K562 (cell line): ENCODE measurements around the gene PFN3. TPM values are rescaled to one million over a fixed set of nuclear protein-coding genes. Genes with fewer than 3 reads are reported as not detected.

Source experiments
- ARID3B ChIP-seq: fragments of 250-450 bp; sonication (Bioruptor Pico); IDR thresholded peaks from 2 replicates; pipeline ENCODE4 v1.4.0; 2020; ENCODE audit warnings: borderline replicate concordance
- HIVEP1 ChIP-seq: fragments of 250-450 bp; sonication (Bioruptor Pico); IDR thresholded peaks from 2 replicates; pipeline ENCODE4 v1.4.0; 2020; ENCODE audit warnings: mild to moderate bottlenecking
- HSF4 ChIP-seq: fragments of 250-450 bp; sonication (Bioruptor Pico); IDR thresholded peaks from 2 replicates; pipeline ENCODE4 v2.1.2; 2022; ENCODE audit warnings: mild to moderate bottlenecking, moderate library complexity, borderline replicate concordance
- KDM4B ChIP-seq, 2 experiments: fragments of 450-650 bp in 1 of 2; sonication (generic) in 1 of 2; IDR thresholded peaks; 2 replicates each; pipeline ENCODE4 v1.6.1; 2016 to 2017; ENCODE audit warnings: borderline replicate concordance in 2 of 2, antibody characterized with exemption in 1 of 2, low read depth in 1 of 2, mild to moderate bottlenecking in 1 of 2
- MTA1 ChIP-seq: fragments of 450-650 bp; IDR thresholded peaks from 2 replicates; pipeline ENCODE4 v1.6.1; 2017; ENCODE audit warnings: borderline replicate concordance
- NFE2L1 ChIP-seq: fragments of 450-650 bp; IDR thresholded peaks from 2 replicates; pipeline ENCODE4 v1.6.1; 2016; ENCODE audit warnings: missing genetic modification characterization, low read depth, mild to moderate bottlenecking, missing compliant biosample characterization, moderate library complexity, borderline replicate concordance
- PHB ChIP-seq: fragments of 250-450 bp; sonication (Bioruptor Pico); IDR thresholded peaks from 2 replicates; pipeline ENCODE4 v1.5.0; 2021
- PPARD ChIP-seq: fragments of 250-450 bp; sonication (Bioruptor Pico); IDR thresholded peaks from 2 replicates; pipeline ENCODE4 v1.8.0; 2022; ENCODE audit warnings: inconsistent platforms, mild to moderate bottlenecking, moderate library complexity
- RBM39 ChIP-seq: fragments of 200-400 bp; formaldehyde crosslinking; optimal IDR thresholded peaks from 2 replicates; pipeline ENCODE3; 2018; ENCODE audit warnings: low read depth, low read length
- SAP30 ChIP-seq: fragments of 200-600 bp; sonication (generic); IDR thresholded peaks from 2 replicates; pipeline ENCODE4 v1.6.1; 2012; ENCODE audit warnings: borderline replicate concordance, low read depth, mild to moderate bottlenecking, moderate library complexity, low read length, control low read depth, inconsistent platforms; ENCODE audit not compliant: insufficient read depth, poor library complexity, severe bottlenecking
- SMAD3 ChIP-seq: fragments of 450-650 bp; formaldehyde crosslinking; conservative IDR thresholded peaks from 2 replicates; pipeline ENCODE4 v1.4.0; 2020; ENCODE audit warnings: mild to moderate bottlenecking
- ZFP1 ChIP-seq: fragments of 450-650 bp; formaldehyde crosslinking; IDR thresholded peaks from 2 replicates; pipeline ENCODE4 v1.4.0; 2020; ENCODE audit warnings: mild to moderate bottlenecking, mixed read lengths
- ZNF133 ChIP-seq: fragments of 250-450 bp; sonication (Bioruptor Pico); IDR thresholded peaks from 2 replicates; pipeline ENCODE4 v1.4.0; 2020; ENCODE audit warnings: mild to moderate bottlenecking
- ZNF217 ChIP-seq: sonication (generic); formaldehyde crosslinking; IDR thresholded peaks from 2 replicates; pipeline ENCODE4 v1.8.0; 2022; ENCODE audit warnings: mild to moderate bottlenecking, missing genetic modification reagents
- ZNF280A ChIP-seq: fragments of 450-650 bp; IDR thresholded peaks from 2 replicates; pipeline ENCODE4 v1.6.1; 2018; ENCODE audit warnings: mild to moderate bottlenecking, low read depth; ENCODE audit not compliant: partially characterized antibody
- polyA plus RNA-seq, 8 experiments: library from polyadenylated mRNA; depleted of rRNA in 4 of 8; stranded (reverse) in 5 of 8; unstranded in 3 of 8; fragments of >200 nt; fragmentation: Nextera tagmentation in 2 of 8; fragmentation: Illumina TruSeq in 1 of 8; extraction: Ambion mirVana in 2 of 8; extraction: Trizol in 1 of 8; gene quantifications; 2 replicates each; pipeline versions ENCODE4 v1.2.1 to v1.2.3, GENCODE V29; 2011 to 2014; ENCODE audit warnings: inconsistent platforms in 1 of 8, missing spikeins in 1 of 8
- total RNA-seq, 7 experiments: library from RNA; depleted of rRNA in 6 of 7; stranded (reverse); fragments of >200 nt in 6 of 7; fragmentation: Illumina TruSeq in 2 of 7; extraction: Trizol in 2 of 7; gene quantifications; 2 replicates each; pipeline versions ENCODE4 v1.2.1 to v1.2.3, GENCODE V29; 2011 to 2021; ENCODE audit warnings: low replicate concordance in 1 of 7
- TF ChIP-seq, protein P1 (sequence below), 2 experiments: fragments of 450-650 bp; IDR thresholded peaks; 2 replicates each; pipeline ENCODE4 v1.6.1; 2016
- TF ChIP-seq, protein P2 (sequence below): fragments of 250-450 bp; sonication (Bioruptor Pico); IDR thresholded peaks from 2 replicates; pipeline ENCODE4 v1.8.0; 2021; ENCODE audit warnings: moderate library complexity, mild to moderate bottlenecking, inconsistent platforms
- TF ChIP-seq, protein P3 (sequence below): sonication (generic); formaldehyde crosslinking; IDR thresholded peaks from 2 replicates; pipeline ENCODE4 v1.9.0; 2022; ENCODE audit warnings: mild to moderate bottlenecking, missing genetic modification reagents

Gene PFN3
- total and polyA plus RNA-seq, 9 of the 15 experiments (the other 6 are each of a cell fraction or from before 2014, with no cell fraction given) = not detected

DNA sequence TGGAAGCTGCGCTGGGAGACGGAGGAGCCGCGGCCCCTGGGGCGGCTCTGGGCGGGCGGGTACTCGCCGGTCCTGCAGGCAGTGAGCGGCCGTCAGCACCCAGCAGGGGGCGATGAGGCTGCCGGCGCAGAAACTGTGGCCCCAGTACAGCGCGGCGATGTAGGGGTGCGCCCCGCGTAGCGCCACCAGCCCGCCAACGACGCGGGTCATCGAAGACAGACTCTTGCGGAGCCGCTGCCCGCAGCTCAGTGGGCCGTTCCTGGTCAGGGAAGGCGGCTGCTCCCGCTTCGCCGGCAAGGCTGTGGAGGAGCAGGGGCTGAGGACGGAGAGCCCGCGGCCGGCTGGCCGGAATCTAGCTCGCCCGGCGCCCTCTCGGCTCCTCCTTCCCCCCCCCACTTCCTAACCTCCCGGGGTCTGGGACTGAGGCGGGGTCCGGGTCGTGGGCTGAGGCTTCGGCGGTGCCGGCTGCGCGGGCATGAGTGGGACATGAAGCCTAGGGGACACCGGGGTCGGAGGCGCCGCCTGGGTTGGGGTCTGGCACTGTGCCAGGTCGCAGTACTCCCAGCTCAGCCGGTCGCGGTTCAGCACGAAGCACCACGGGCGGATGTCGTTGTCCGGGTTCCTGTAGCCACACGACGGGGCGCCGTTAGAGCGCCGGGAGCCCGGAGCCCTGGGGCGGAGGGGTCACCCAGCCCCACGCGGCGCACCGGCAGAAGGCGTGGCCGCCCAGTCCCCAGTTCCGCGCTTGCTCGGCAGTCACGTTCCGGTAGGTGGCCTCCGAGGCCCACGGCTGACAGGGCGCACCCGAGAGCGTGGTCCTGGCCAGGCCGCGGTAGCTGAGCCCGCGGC lies 3.6 kb upstream of the PFN3 start (continued):
- no peak for TF ChIP-seq ARID3B (CRISPR knock-in tag)
- no peak for TF ChIP-seq ZNF133
- TF ChIP-seq ZFP1 (CRISPR knock-in tag) = no peak
- TF ChIP-seq HSF4 (CRISPR knock-in tag) = no peak
- TF ChIP-seq, protein P1, sequence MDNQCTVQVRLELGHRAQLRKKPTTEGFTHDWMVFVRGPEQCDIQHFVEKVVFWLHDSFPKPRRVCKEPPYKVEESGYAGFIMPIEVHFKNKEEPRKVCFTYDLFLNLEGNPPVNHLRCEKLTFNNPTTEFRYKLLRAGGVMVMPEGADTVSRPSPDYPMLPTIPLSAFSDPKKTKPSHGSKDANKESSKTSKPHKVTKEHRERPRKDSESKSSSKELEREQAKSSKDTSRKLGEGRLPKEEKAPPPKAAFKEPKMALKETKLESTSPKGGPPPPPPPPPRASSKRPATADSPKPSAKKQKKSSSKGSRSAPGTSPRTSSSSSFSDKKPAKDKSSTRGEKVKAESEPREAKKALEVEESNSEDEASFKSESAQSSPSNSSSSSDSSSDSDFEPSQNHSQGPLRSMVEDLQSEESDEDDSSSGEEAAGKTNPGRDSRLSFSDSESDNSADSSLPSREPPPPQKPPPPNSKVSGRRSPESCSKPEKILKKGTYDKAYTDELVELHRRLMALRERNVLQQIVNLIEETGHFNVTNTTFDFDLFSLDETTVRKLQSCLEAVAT (IDR thresholded peaks at IDR 0.05) = no peak
- no peak for TF ChIP-seq RBM39
- TF ChIP-seq SMAD3 (CRISPR knock-in tag) = no peak
- TF ChIP-seq PPARD (CRISPR knock-in tag) = no peak
- TF ChIP-seq, protein P2, sequence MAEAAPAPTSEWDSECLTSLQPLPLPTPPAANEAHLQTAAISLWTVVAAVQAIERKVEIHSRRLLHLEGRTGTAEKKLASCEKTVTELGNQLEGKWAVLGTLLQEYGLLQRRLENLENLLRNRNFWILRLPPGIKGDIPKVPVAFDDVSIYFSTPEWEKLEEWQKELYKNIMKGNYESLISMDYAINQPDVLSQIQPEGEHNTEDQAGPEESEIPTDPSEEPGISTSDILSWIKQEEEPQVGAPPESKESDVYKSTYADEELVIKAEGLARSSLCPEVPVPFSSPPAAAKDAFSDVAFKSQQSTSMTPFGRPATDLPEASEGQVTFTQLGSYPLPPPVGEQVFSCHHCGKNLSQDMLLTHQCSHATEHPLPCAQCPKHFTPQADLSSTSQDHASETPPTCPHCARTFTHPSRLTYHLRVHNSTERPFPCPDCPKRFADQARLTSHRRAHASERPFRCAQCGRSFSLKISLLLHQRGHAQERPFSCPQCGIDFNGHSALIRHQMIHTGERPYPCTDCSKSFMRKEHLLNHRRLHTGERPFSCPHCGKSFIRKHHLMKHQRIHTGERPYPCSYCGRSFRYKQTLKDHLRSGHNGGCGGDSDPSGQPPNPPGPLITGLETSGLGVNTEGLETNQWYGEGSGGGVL (CRISPR knock-in tag) = no peak
- TF ChIP-seq, protein P3, sequence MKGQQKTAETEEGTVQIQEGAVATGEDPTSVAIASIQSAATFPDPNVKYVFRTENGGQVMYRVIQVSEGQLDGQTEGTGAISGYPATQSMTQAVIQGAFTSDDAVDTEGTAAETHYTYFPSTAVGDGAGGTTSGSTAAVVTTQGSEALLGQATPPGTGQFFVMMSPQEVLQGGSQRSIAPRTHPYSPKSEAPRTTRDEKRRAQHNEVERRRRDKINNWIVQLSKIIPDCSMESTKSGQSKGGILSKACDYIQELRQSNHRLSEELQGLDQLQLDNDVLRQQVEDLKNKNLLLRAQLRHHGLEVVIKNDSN (CRISPR knock-in tag) = peak; percentile 70
- TF ChIP-seq SAP30 = peak; percentile 88
- TF ChIP-seq ZNF280A = no peak
- TF ChIP-seq ZNF217 (CRISPR knock-in tag) = no peak
- TF ChIP-seq KDM4B (IDR thresholded peaks at IDR 0.05; ENCODE audit: borderline replicate concordance in 2 of 2, low read depth in 1 of 2) = no peak; a peak in 1 of 4 replicates
- no peak for TF ChIP-seq PHB (CRISPR knock-in tag)
- no peak for TF ChIP-seq MTA1
- TF ChIP-seq NFE2L1 (tag) = no peak
- peak; percentile 86 for TF ChIP-seq HIVEP1 (CRISPR knock-in tag)
